ENCODE measurements around the gene SORCS2.

DNA sequence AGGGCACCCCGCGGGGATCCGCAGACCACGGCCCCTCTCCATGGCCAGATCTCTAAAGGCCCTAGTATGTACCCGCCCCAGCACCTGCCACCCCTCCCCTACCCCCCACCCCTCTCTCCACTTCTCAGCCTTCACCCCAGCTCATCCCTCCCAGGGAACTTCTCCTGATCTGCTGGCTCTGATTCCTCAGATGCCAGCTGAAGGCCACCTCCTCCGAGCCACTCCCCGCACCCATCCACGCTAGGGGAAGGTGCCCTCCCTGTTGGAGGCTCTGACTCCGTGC lies 230.5 kb downstream of the SORCS2 start:
- TF ChIP-seq POLR2A (IDR thresholded peaks at IDR 0.05; ENCODE audit: low read length): no peak
- no peak for TF ChIP-seq GATA1 (IDR thresholded peaks at IDR 0.05; ENCODE audit: low read depth, low read length)
